Measurements from ENCODE around the gene RLBP1. TPM values are rescaled to one million over a fixed set of nuclear protein-coding genes. Genes with fewer than 3 reads are reported as not detected.

The RLBP1 gene
- total and polyA plus RNA-seq, 9 of the 15 experiments (the other 6 are each of a cell fraction or from before 2014, with no cell fraction given) = 0.05 TPM; not detected in 8

DNA sequence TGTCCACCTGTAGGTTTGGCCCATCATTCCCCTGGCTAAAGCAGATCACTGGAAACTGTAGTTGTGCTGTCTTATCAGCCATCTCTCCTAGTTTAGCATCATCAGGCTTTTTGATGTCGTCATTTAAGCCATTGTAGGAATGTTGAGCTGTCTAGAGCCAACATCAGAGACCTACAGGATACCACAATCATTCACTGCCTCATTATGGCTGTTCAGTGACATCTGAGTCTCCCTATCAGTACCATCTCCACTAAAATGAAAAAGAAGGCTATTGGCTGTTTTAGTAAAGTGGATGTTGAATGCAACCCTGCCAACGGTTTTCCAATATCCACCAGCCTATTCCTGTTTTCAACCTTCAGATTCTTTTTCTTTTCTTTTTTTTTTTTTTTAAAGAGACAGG lies 29.2 kb downstream of the RLBP1 start:
- Histone ChIP-seq H3K9me3 (replicated peaks; ENCODE audit: control insufficient read depth, insufficient read depth, low read depth, low read length) (no peaks in the 10 kb centered on the region), H3K27ac (ENCODE audit: extremely low read depth, low read depth, low read length) (no peak overlapping the region), H4K20me1 (replicated peaks; ENCODE audit: control insufficient read depth, insufficient read depth, low read length) (no peaks in the 10 kb centered on the region), H3K4me3 (no peak overlapping the region), H2AFZ (ENCODE audit: low read depth, low read length) (no peak overlapping the region), H3K4me2 (ENCODE audit: insufficient read depth, low read length) (no peak overlapping the region), H3K9me1 (ENCODE audit: control insufficient read depth, insufficient read depth, low read length) (peaks cover 2% of the 10 kb centered on the region), H3K27me3 (ENCODE audit: control insufficient read depth in 2 of 2, insufficient read depth in 2 of 2, low read length in 2 of 2) (no peaks in the 10 kb centered on the region), H3K36me3 (ENCODE audit: control insufficient read depth, insufficient read depth, low read length) (peaks cover 91% of the 10 kb centered on the region), H3K79me2 (ENCODE audit: control insufficient read depth, insufficient read depth, low read length) (no peaks in the 10 kb centered on the region), H3K4me1 (replicated peaks in 1 of 2; ENCODE audit: control insufficient read depth in 2 of 2, insufficient read depth in 2 of 2, low read length in 2 of 2) (no peaks in the 10 kb centered on the region), H3K9ac (ENCODE audit: insufficient read depth in 1 of 2, low read depth in 2 of 2, low read length in 2 of 2) (no peak overlapping the region)
- in situ Hi-C loops (cut with MboI) (no loop called here), intact Hi-C loops (cut with micrococcal nuclease) (no loop called here)
- TF ChIP-seq SMARCA4 (IDR thresholded peaks at IDR 0.05) (no peak), SNRNP70 (optimal IDR thresholded peaks at IDR 0.05; ENCODE audit: low read depth, low read length) (no peak), POLR2B (IDR thresholded peaks at IDR 0.05; ENCODE audit: low read depth, partially characterized antibody) (no peak), ZNF146 (CRISPR knock-in tag; IDR thresholded peaks at IDR 0.05; ENCODE audit: unreplicated experiment) (no peak), ZNF561 (CRISPR knock-in tag; conservative IDR thresholded peaks at IDR 0.05) (no peak), LCOR (CRISPR knock-in tag; IDR thresholded peaks at IDR 0.05) (no peak), ZNF583 (CRISPR knock-in tag; IDR thresholded peaks at IDR 0.05) (no peak)
- FAIRE-seq = no peak
- 54% methylated on average over 2 of the region's 2 CpGs for WGBS (ENCODE audit: insufficient coverage, low coverage, missing lambda C conversion rate)
- ChIA-PET POLR2A (no interaction called here), CTCF (ENCODE audit: low intra/inter-chr PET ratio) (no interaction called here)
- no peak for DNase-seq (ENCODE audit: extremely low read depth in 1 of 4, low spot score in 3 of 4)
- ATAC-seq = no peak
- BruUV-seq (replicated peaks) = no TSS peak

- in situ Hi-C loops (cut with MboI) (no loop called here), intact Hi-C loops (cut with micrococcal nuclease) (no loop called here)
- Histone ChIP-seq H4K20me1 (replicated peaks; ENCODE audit: control insufficient read depth, insufficient read depth, low read length) (no peaks in the 10 kb centered on the region), H3K9ac (ENCODE audit: insufficient read depth in 1 of 2, low read depth in 2 of 2, low read length in 2 of 2) (no peak overlapping the region), H3K4me3 (no peak overlapping the region), H2AFZ (ENCODE audit: low read depth, low read length) (no peak overlapping the region), H3K27me3 (ENCODE audit: control insufficient read depth in 2 of 2, insufficient read depth in 2 of 2, low read length in 2 of 2) (no peaks in the 10 kb centered on the region), H3K27ac (ENCODE audit: extremely low read depth, low read depth, low read length) (no peak overlapping the region), H3K4me1 (replicated peaks in 1 of 2; ENCODE audit: control insufficient read depth in 2 of 2, insufficient read depth in 2 of 2, low read length in 2 of 2) (no peaks in the 10 kb centered on the region), H3K9me1 (ENCODE audit: control insufficient read depth, insufficient read depth, low read length) (peaks cover 7% of the 10 kb centered on the region), H3K36me3 (ENCODE audit: control insufficient read depth, insufficient read depth, low read length) (peaks cover 91% of the 10 kb centered on the region), H3K9me3 (replicated peaks; ENCODE audit: control insufficient read depth, insufficient read depth, low read depth, low read length) (no peaks in the 10 kb centered on the region), H3K79me2 (ENCODE audit: control insufficient read depth, insufficient read depth, low read length) (no peaks in the 10 kb centered on the region), H3K4me2 (ENCODE audit: insufficient read depth, low read length) (no peak overlapping the region)
- POLR2A ChIA-PET = interaction anchor here (1.0 kb wide), 1 partner anchor 11 kb away, joined by 3 read pairs; no protein-coding TSS in a partner anchor
- CTCF ChIA-PET (ENCODE audit: low intra/inter-chr PET ratio) = no interaction called here
- no peak for FAIRE-seq
- no peak for ATAC-seq
- BruUV-seq (replicated peaks) = no TSS peak
- no peak for DNase-seq (ENCODE audit: extremely low read depth in 1 of 4, low spot score in 3 of 4)
- 100% methylated on average over 8 of the region's 8 CpGs for WGBS (ENCODE audit: insufficient coverage, low coverage, missing lambda C conversion rate)
- TF ChIP-seq ZNF224 (CRISPR knock-in tag; IDR thresholded peaks at IDR 0.05) (no peak), MAX (CRISPR knock-in tag; IDR thresholded peaks at IDR 0.05) (no peak), FOXO4 (CRISPR knock-in tag; IDR thresholded peaks at IDR 0.05) (no peak), SMARCB1 (IDR thresholded peaks at IDR 0.05; ENCODE audit: insufficient read length, low read depth) (no peak), TBL1XR1 (IDR thresholded peaks at IDR 0.05; ENCODE audit: low read length in 2 of 2) (no peak), GTF2F1 (IDR thresholded peaks at IDR 0.05; ENCODE audit: low read depth, low read length) (no peak), ZFP1 (CRISPR knock-in tag; IDR thresholded peaks at IDR 0.05) (no peak), MBD2 (IDR thresholded peaks at IDR 0.05; ENCODE audit: borderline replicate concordance, low read depth) (no peak), ZNF347 (CRISPR knock-in tag; IDR thresholded peaks at IDR 0.05; ENCODE audit: low read depth) (no peak)
- TF ChIP-seq, protein P1, sequence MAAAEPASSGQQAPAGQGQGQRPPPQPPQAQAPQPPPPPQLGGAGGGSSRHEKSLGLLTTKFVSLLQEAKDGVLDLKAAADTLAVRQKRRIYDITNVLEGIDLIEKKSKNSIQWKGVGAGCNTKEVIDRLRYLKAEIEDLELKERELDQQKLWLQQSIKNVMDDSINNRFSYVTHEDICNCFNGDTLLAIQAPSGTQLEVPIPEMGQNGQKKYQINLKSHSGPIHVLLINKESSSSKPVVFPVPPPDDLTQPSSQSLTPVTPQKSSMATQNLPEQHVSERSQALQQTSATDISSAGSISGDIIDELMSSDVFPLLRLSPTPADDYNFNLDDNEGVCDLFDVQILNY (CRISPR knock-in tag; IDR thresholded peaks at IDR 0.05) = no peak
Measured at GRCh38 chr15:89187986-89188514, 33.3 kb downstream of the RLBP1 start.

Data from K562 (cell line).